ENCODE data around the gene FOCAD.

FOCAD gene

DNA sequence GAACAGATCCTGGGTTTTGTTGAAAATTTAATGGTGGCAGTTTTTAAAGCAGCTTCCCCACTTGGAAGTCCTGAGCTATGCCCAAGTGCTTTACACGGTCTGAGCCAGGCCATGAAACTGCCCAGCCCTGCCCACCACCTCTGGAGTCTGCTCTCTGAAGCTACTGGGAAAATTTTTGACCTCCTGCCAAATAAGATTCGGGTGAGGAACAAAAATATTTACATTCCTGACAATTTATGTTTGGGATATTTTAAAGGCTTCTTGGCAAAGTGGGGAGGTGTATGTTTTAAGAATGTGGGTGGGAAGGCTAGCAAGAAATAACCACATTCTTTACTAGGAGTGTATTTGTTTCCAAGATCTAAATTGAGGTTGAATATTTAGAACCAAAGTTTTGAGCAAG, 297.4 kb downstream of the FOCAD start:
- DNase-seq: no peak

DNA sequence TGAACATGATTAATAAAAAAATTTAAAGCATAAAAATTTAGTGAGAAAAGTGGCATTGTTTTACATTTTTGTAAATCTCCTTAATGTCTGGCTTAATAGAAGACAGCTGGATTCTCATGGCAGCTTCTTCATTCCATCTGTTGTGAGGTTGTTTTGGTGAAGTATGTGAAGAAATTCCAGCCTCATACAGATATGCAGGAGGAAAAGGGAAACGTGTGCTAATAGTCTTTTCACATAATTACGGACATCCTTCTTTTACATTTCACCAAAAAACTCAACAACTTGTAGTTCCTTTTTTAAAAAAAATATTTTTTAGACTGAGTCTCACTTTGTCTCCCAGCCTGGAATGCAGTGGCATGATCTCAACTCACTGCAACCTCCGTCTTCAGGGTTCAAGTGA, 300.4 kb downstream of the FOCAD start:
- no peak for DNase-seq

DNA sequence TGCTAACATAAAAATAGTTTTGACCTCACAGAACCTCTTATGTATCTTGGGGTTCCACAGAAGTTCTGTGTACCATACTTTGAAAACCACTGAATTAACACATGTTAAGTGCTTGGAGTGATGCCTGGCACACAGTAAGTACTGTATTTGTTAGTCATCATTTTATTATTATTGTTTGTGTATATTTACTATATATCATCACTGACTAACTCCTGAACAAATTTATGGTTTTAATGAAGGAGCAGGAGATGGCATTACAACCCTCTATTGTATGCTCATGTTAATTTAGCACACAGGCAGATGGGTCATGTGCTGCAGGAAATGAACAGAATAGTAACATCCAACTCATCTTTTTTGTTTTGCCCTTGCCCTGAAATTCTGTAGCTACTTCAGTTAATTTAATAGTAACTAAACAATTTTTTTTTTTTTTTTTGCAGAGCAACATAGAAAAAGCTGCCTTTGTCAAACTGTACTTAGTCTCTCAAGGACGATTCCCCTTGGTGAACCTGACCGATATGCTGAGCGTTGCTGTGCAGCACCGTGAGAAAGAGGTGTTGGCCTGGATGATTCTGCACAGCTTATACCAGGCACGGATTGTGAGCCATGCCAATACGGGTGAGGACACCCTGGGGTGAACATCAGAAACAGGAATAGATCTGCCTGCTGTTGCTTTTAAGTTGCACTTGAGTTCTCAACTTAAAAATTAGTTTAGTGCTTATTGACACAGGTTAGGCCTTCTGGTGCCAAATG, 302.0 kb downstream of the FOCAD start:
- no peak for DNase-seq

DNA sequence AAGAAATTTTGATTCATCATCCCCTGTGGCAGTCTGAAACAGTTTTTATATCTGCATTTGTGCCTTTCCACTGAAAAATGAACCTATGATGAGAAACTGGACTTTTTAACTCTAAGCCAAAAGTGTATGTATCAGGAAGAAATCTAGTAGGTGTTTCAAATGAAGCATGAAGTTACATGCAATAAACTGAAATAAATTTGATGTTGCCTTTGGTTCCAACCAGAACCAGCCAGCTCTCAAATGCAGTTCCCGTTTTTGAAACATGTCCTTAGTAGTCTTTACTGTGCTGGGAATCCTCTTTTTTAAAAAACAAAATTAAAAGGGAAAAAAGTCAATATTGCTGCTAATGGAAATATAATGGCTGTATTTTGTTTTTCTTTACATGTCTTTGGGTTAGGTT, 303.5 kb downstream of the FOCAD start:
- DNase-seq: no peak

DNA sequence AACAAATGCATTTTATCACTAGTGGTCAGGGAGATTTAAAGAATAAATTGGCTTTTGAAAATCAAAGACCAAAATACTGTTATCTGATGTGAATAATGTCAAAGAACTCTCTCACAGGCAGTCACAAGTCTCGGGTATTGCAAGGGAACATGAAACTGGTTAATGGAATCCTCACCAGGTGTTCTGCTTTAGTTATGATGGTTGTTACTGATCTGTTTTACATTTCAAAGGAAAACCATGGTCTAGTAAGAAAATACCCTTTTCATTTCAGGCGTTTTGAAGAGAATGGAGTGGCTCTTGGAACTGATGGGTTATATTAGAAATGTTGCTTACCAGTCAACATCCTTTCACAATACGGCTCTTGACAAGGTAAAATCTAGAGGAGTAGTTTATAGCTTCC, 304.0 kb downstream of the FOCAD start:
- no peak for DNase-seq

DNA sequence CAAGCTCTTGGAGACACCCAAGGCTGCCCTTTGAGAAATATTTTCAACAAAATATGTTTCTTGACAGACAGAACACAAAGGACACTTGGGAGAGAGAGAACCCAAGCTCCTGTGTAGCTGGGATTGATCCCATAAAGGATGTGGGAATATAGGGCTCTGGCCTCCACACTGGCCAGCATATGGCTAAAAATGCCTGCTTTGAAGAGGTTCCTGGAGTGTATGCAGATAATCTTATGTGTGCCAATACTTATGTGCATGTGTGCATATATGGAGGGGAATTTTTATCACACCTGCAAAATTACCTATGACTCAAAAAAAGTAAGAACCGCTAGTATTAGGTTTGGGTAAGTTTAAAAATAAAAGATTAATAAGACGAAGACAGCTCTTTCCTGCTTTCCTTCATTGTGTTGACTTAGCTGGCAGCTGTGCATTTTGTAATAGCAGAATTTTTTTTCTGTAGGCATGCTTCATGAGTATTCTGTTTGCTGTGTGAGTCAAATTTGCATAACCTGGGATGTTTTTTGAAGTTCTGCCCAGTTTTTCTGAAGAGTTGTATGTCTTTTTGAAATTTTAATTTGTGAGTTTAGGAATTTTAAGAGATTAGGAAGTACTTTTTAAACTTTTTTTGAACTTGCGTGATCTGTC, 304.7 kb downstream of the FOCAD start:
- DNase-seq: no peak

DNA sequence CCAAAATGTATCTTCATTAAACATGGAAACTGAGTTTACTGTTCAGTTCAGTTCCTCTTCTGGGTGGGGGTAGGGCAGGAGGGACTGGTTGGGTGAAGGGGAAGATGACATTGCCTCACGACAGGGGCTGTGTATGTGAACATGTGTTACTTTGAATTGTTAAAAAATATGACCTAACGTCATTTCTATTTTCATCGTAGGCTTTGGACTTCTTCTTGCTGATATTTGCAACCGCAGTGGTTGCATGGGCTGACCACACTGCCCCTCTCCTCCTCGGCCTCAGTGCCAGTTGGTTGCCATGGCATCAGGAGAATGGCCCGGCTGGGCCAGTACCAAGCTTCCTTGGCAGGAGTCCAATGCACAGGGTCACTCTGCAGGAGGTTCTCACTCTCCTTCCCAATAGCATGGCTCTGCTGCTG, 305.9 kb downstream of the FOCAD start:
- no peak for DNase-seq

DNA sequence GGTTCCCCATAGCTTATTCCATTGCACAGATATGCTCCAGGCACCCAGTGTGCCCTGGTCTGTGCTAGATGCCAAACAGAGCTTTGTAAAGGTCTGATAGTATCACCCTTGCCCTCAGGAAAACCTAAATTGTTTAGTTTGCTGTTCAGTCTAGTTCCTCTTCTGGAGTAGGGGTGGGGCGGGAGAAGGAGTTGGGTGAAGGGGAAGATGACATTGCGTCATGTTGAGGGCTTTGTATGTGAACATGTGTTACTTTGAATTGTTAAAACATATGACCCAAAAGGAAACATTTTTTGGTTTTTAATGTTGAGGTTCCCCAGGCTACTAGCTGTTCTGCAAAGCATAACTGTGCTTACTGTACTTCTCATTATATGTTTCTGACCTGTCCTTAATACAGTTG, 306.8 kb downstream of the FOCAD start:
- DNase-seq: no peak

DNA sequence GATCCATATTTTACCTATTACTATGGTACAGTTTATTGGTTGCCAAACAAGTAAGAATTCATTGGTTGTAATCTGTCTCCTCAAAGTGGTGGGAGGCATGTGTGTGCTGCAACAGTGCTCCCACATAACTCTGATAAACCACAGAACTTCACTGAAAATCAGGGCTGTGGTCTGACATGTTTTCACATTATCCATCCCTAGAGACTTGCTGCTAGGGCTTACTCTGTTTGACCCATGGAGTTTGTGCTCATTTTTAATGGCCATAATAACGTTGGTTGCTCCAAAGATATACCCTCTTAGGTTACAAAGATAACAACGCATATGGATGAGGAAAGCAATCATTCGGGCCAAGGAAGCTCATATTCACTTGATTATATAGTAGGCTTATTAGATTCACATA, 310.4 kb downstream of the FOCAD start:
- DNase-seq: no peak

DNA sequence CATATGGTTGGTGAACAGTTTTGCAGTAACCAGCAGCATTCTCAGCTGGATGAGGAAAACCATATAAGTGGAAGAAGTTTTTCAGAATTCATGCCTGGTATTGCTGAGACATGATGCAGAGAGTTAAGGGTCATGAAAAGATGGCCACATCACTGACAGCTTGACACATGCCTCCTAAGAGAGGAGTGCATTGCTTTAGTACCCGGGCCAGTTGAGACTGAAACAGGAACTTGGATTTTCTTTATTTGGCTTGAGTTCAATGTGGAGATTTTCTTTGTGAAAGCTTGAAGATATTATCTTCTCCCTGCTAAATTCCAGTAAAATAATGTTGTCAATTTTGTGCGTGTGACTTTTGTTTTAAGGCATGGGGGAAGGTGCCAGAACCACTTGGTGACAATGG, 311.6 kb downstream of the FOCAD start:
- DNase-seq: no peak

DNA sequence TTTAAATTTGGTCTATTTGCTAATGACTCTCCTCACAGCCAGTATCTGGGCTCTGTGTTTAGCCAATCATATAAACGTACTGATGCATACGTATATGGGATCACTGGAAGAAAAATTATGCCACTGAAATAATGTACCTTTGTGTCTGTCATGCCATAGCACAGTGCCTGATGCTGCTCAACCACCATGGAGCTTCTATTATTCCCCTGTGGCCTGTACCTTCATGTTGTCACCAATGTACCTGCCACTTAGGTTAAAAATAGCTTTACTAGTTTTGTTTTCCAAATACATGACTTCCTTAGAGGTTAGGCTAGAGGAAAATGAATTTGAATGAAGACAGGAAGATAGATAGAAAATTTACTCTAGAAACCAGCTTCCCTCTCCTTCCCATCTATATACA, 312.8 kb downstream of the FOCAD start:
- no peak for DNase-seq

DNA sequence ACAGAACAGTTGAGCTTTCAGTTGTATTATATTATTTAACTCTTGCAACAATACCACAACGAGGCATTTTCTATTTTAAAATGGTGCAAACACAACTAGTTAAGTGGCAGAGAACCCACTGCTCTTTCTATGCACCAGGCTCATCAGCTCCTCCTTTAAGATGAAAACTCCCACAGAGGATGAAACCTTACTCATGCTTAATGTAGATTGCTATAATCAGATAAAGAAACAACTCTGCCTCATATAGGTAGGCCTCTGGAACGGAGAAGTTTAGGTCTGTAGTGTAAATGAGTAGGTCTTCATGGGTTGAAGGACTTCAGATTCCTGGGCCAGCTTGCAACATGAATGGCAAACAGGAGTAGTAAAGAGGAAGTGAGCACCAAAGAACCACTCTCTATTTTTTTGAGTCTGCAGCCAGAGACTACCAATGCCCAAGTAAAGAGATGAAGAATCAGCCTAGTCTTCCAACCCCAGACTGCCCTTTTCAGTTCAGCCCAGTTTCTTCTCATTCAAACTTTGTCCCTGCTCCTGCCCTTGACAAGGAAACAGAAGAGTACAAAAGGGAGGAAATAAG, 313.5 kb downstream of the FOCAD start:
- DNase-seq: no peak

DNA sequence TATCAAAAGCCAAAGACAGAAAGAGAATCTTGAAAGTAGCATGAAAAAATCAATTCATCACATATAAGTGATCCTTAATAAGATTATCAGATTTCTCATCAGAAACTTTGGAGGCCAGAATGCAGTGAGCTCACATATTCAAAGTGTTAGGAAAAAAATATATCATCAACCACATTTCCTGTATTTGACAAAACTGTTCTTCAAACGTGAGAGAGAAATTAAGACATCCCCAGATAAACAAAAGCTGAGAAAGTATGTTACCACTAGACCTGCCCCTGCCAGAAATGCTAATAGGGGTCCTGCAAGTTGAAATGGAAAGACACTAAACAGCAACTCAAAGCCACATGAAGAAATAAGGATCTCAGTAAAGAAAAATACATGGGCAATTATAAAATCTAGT, 317.5 kb downstream of the FOCAD start:
- DNase-seq: no peak

DNA sequence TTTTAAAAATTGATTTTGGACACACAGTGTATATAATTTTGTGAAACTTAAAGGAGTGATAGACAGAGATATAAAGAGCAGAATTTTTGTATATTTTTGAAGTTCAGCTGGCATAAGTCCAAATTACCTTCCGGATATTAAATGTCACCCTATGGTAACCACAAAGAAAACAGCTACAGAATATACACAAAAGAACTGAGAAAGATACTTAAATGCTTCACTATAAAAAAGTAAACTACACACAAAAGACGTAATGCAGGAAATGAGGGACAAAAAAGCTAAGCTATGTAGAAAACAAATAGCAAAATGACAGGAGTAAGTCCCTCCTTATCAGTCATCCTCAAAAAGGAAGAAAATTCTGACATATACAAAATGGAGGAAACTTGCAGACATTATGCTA, 318.0 kb downstream of the FOCAD start:
- no peak for DNase-seq

DNA sequence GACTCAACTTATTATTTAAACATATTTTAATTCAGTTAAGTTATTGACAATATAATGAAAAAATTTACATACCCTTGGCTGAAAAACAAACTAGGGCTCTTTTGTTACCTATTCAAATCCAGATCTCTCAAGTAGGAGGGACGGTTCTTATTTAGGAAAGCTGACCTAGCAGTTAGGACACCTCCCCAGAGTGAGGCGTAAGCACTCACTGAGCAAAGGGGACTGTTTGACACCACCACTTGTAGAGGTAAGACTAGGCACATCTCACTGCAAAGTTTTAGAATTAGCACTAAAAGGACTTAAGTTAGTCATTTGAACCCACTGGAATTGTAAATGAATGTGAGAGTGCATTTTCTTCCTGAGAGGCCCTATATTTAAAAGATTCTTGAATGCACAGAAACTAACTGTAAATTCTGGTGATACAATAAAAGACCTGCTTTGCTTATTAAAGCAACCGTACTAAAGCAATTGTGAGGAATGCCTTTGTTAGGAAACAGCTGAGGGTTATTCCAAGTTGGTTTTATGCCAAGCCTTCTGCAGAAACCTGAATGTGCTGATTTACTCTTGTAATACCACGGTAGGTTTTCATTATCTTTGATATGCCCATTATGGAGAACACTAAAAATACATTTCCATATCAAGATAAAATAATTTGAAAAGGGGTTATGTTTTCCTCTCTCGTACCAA, 331.2 kb downstream of the FOCAD start:
- DNase-seq: no peak

DNA sequence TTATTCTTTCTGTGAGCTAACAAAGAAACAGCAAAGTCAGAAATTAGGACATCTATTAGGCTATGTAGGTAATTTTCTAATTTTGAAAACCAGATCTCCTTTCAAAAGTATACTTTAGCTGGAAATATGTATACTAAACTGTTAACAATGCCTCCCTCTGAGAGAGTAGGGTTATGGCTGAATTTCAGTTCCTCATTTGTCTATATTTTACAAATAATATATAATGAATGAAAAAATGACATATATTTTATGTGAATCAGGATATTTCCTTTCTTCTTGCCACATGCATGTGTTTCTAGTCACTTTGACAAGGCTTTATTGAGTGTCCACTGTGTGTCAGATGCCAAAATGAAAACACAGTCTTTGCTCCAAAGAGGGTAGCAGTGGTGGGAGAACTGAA, 331.9 kb downstream of the FOCAD start:
- no peak for DNase-seq

DNA sequence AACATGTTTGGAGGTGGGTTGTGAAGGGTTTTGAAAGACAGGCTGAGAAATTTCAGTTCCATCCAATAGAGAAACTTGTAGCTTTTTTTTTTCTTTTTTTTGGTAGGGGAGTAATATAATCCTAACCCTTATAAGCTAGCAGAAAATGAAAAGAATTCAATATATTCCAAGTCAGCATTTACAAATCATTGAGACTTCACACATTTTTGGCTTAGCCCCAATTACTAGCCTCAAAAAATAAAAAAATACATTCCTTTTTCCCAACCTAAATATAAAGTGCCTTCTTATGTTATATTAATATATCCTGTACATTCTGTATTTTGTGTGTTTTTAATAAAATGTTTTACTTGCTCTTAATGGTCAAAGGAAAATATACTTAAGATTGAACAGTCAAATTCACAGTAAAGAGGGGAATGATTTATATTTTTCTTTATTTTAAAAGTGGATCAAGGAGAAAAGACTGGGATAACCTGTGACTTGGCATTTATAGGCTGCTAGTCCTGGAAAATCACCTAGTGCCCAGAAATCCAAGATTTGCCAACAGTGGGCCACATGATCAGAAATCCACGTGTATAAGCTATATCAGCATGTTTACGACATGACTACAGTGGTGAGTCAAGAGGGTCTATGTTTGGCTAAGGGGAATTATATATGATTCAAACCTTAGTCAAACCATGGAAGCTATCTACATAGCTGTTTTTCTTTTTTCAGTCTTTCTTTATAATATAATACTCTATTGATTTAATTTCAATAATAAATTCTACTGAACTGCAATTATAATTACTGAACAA, 332.8 kb downstream of the FOCAD start:
- no peak for DNase-seq

DNA sequence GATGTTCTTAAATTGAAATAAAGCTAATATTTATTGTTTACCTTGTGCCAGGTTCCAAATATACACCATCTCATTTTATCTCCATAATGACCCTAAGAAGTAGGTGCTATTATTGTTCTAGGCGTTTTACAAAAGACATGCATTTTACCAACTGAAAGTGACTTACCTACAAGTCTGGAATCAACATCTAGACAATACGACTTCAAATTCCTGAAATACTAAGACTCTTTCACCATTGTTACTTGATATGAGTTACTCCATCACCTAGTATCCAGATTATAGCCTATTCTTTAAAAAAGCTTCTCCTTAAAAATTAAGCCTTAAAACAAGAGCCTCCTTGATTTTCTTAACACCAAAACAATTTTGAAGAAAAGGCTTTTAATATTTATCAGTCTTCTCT, 334.1 kb downstream of the FOCAD start:
- no peak for DNase-seq

DNA sequence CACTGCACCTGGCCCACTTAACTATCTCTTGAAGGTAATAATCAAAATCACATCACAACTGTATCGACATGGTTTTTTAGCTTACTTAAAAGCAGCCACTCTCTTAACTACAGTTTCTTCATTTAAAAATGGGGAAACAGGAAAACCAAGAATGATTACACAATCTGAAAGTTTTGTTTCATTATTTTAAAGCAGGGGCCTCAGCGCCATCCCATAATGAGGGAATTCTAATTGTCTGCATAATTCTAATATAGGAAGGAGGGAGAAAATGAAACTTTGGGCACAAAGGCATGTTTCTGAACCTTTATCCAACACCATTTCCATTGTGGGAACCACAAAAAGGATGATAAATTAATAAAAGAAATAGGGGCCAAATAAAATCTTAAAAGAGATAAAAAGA, 339.8 kb downstream of the FOCAD start:
- no peak for DNase-seq

DNA sequence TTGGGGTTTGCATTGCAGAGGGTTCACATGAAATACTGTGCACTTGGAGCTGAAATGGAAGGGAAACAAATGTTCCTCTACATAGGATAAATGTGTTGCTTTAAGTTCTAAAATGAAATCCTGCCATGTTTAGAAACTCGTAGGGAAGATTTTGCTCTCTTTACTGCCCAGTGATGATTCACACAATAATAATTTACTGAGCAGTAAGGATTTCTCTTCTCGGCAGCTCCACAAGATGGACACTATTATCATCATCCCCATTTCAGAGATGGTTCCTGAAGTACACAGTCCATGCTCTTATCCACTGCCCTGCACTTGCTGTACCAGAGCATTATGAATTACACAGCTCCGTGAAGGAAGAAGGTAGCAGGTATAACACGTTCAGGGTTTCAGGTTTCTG, 343.2 kb downstream of the FOCAD start:
- no peak for DNase-seq

DNA sequence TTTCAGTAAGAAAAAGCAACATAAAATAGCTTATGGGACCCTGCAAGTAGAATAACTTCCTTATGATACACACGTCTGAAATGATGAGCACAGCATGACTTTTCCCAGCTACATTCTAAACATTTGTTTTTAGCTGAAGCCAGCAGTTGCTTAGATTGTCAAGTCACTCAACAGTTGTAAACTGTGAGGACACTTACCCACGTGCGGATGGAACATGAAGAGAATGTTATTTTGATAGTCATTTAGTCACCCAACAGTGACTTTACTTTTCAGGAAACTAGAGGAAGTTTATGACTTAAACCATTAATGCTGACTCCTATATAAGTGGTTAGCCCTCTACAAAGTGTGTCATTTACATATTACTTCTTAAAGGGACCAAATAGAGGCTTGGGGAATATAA, 344.4 kb downstream of the FOCAD start:
- no peak for DNase-seq

DNA sequence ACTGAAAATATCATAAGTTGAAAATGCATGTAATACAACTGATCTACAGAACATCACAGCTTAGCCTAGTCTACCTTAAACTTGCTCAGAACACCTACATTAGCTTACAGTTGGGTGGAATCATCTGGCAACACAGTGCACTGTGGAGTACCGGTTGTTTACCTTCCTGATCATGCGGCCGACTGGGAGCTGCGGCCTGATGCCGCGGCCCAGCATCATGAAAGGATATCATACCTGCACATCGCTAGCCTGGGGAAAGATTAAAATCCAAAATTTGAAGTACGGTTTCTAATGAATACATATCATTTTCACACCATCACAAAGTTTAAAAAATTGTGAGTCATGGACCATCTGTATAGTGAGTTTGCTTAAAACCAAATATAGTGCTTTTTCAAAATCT, 345.6 kb downstream of the FOCAD start:
- DNase-seq: no peak

DNA sequence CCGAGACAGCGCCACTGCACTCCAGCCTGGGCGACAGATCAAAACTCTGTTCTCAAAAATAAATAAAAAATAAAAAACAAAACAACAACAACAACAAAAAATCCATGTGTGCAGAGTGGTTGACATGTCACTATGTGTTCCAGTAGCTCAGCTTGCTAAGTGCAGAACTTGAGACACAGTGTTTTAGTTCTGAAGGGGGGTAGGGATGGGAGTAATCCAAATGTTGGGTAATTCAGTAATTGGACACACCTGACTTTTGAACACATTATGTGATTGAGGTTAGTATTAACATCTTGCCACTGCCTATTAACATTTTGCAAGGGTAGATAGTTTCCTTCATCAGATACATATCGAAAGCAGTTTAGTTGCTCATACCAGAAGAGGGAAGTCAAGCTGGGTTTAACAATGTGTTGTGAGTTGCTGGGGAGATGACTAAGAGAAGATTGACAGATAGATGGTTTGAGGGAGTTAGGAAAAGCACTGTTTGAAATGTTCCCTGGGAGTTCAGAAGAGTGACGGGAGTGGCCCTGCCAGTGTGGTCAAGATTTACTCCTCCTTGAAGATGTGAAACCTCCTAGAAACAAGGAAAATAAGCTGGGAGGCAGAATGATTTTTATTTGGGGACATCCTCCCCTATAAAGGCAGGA, 346.5 kb downstream of the FOCAD start:
- no peak for DNase-seq

Data from islet precursor cell (in vitro differentiated cells).